Muscle of back (tissue), 11 donors: ENCODE measurements around the gene NEGR1. TPM values are rescaled to one million over a fixed set of nuclear protein-coding genes. Genes with fewer than 3 reads are reported as not detected.
A peak's percentile ranks its signal among the peaks of the same experiment; 100 is the strongest.
"Not testable (repeated sequence)": the region's sequence is repeated elsewhere in the genome, so short reads cannot be mapped to it uniquely, and the experiment has no call there.

Source experiments
- DNase-seq, 3 donors: peaks; one replicate each; pipeline versions ENCODE4 v3.0.0 to v3.0.0-alpha.2; 2013
- polyA plus RNA-seq, 10 donors: library from polyadenylated mRNA; unstranded; fragments of 120-200 nt; gene quantifications; one replicate each; pipeline ENCODE4 v1.2.1, GENCODE V29; 2013; ENCODE audit not compliant: insufficient read length in 10 of 10

The NEGR1 gene
- polyA plus RNA-seq, 10 donors: 12.2 to 37.9 (median 23.2) TPM

DNA sequence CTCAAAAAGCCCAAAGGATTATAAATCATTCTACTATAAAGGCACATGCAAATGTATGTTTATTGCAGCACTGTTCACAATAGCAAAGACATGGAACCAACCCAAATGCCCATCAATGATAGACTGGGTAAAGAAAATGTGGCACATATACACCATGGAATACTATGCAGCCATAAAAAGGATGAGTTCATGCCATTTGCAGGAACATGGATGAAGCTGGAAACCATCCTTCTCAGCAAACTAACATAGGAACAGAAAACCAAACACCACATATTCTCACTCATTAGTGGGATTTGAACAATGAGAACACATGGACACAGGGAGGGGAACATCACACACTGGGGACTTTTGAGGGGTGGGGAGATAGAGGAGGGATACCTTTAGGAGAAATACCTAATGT, 46.4 kb downstream of the NEGR1 start:
- not testable (repeated sequence) for DNase-seq

DNA sequence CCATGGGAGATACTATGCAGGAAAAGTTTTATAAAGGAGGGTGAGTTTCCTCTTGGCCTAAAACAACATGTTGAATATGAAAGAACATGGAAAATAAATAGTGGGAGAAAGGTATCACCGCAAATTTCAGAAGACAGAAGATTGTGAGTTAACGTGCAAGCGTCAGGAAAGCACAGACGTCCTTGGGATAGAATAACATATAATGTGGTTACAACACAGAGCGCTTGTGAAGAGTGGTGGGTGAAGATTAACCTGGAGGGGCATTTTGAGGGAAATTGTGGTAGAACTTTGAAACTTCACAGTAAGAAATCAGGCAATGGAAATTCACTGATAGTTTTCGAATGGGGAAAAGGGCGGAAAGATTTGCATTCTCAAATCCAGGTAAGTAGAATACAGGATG, 47.3 kb downstream of the NEGR1 start:
- no peak for DNase-seq

DNA sequence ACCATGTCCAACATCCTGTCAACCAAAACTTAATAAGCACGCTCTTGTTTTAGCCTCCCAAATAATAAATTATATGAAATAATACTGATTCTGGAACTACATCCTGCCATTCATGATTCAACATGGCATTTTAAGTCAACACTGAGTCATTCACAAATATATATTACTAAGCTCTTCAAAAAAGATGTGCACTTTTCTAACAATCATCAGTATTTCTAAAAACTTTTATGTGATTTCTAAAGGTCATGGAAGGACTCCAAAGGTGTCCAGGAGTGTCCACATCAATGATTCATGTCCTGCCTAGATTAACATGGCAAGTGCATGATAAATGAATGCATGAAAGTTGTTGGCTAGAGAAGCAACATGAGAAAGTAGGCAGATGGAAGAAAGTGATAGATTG, 51.6 kb downstream of the NEGR1 start:
- no peak for DNase-seq

DNA sequence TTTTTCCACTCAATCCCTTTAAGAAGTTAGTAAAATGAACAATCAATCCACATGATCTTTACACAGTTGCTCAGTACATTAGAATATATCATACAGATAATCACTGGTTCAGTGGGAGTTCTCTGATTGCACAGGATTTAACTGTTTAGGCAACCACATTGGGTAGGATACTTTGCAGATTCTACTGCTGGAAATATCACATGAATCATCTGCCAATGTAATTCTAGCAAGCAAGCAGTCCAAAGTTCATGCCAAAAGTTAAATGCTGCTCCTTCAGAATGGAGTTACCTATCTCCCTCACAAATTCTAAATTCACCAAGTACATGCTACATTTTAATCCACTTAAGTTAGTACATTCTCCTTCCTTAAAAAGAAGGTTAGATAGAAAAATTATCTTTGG, 52.4 kb downstream of the NEGR1 start:
- no peak for DNase-seq

DNA sequence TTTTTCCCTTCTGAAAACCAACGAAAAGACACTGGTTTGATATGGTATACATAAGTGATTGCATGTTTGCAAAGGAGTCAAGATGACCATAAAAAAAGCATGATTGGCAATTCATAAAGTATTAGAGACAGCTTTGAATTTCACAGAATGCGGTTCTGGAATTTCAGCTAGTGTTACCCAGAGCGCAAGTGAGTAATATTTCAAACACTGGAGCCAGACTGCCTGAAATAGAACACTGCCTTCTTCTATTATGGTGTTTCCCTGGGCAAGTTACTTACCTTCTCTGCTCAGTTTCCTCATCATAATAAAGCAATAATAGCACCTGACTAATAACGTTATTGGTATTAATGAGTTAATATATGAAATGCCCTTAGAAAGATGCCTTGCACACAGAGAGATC, 54.7 kb downstream of the NEGR1 start:
- DNase-seq: no peak

DNA sequence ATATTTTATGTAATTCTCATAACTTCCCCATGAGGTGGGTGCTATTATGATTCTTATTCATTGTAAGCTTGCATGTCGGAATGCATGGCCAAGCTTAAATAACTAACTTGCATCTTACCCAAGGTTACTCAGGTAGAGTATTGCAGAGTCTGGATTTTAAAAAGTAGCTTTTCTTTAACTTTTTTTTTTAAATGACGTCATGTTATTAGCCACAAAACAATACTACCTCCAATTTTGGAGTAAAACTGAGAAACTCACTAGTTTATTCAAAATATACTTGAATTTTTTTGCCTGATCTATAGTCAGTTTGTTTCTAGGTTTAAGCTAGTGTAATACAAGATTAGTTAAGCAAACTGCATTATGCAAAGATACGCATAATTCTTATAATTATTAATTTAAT, 57.8 kb downstream of the NEGR1 start:
- no peak for DNase-seq

DNA sequence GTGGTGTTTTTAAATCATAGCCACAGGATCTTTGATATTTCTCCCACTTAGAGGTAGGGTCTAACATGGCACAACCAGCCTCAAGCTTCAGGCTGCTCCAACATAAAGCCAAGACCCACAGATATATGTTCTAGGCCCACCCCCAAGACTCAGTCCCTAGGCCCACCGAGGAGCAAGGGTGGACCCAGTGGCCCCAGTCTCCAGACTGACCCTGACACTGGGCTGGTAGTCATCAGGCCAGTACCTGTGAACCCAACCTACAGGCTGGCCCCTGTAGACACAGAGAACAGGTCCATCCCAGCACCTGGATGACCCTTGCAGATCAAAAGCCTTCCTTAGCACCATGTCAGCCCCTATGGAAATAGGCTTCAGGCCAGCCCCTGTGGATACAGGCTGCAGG, 60.5 kb downstream of the NEGR1 start:
- no peak for DNase-seq

DNA sequence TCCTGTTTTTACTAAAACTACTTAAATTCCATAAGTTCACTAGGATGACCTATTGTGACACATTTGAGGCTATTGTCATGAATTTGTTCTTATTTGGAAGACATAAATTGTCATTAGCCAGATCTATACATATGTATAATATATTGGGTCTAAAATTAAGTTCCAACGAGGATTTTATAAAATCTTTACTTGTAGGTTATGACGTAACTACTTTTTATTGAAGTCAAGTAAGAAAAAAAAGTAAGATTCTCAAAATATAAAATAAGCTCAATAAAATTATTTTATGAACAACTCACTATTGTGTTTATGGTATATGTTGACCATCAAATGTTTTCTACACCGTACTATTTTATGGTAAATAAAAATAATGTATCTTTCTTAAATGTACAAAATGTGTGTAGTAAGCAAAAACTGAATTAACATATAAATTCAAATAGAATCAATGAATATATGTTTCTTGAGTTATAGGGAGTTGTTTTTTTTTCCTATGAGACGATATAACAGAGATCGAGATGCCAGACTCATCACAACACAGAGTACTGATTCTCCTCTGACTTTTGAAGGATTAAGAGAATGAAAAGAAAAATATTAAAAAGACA, 64.1 kb downstream of the NEGR1 start:
- no peak for DNase-seq

DNA sequence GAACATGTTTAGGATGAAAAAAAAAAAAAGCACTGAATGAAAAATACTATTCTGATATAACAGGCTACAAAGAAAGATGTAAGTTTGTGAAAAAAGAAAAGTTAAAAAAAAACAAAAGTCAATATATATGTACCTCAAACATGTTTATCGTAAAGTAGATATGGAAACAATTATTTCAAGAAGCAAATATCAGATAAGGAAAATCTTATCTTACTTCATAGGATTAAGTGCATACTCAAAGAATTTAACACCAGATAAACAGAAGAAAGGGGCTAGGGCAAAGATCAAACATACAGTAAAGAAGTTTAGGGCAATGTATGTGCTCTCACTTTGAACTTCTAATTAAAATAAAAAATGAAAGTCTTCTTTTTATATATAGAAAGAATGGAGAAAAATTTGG, 75.3 kb downstream of the NEGR1 start:
- no peak for DNase-seq

DNA sequence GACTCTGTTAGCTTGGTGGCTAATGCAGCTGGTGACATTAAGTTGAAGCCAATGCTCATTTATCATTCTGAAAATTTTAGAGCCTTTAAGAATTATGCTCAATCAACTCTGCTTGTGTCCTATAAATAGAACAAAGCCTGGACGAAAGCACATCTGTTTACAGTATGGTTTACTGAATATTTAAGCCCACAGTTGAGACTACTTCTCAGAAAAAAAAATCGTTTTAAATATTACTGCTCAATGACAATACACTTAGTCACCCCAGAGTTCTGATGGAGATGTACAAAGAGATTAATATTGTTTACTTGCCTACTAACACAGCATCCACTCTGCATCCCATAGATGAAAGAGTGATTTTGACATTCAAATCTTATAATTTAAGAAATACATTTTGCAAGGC, 79.6 kb downstream of the NEGR1 start:
- no peak for DNase-seq

DNA sequence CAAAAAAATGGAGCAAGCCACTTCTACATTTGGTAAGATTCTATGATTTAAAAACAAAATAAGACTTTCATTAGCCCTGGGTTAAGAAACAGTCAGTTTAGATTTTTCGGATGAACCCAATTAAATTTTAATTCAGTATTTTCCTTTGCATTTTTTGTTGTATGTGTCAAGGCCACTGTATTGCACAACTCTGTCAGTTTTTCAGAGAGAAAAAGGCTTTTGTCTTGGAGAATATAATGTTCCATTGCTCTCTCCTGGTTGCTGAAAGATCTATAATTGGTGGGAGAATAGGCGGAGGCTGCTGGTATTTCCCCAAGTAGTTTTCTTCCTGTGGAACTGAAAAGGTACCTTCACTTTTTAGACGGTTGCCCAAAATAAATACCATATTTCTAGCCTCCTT, 84.6 kb downstream of the NEGR1 start:
- no peak for DNase-seq

DNA sequence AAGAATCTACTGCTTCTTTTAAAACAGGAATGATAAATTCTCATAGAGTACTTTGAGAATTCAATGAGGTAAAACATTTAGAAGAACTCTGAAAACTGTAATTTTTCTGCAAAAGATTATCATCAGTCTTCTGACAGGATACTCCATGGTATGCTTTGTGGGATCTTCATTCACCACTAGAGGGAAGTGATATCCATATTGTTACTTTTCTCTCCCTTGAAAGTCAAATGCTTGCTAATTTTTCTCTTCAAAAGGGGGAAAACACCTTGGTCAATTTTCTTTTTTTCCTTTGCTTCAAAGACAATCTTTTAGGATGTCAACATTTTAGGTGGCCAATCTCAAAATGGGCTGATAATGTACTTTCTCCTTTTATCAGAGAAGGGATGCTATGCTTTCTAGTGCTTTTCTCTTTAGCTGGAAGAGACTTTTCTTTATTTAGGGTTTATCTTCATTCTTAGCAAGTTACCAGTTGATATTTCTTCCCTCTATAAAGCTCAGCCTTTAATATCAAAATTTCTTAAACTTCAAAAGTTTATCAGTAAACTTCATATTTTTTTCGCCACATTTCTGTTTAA, 95.5 kb downstream of the NEGR1 start:
- DNase-seq: peak in 2 of 3 donors; percentile 5 to 24

DNA sequence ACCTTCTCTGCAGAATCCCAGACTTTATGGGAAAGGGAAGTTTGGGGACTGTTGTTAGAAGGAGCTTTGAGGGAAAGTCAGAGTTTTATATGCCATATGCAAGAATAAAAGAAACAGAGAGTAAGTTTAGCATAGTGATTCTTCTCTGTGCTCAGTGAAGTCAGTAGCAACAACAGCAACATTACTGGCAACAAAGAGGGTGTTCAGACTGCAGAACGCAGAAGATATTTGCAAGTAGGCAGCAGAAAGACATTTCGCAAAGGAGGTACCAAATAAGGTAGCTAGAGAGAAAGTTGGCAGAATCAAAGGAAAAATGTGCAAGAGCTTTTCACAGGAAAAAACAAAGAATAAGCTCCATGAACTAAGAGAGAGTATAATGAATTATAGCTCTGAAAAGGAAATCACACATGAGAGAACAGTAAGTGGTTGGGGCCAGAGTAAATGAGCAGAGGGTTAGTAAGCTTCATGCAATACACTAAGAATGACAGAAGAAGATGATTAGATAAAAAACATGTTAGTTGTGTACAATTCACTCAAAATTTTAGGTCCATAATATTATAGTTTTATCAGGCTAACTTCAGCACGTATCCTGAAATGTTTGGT, 98.1 kb downstream of the NEGR1 start:
- DNase-seq: peak in 1 of 3 donors; percentile 14

DNA sequence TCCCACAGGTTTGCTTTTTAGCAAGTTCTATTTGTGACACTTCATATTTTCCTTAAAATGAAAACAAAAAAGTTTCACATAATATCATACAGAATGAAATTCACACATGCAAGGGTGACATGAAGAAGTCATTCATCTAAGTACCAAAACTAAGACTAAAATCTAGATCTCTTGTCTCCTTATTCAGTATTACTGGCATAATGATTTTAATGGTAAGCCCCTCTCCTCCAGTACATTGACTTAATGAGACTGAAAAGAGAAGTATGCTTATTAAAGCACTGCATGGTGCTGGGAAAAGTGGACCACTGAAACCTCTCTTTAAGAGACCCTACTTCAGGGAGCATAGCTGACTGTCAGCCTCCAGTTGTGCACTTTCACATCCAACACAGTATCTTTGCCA, 99.5 kb downstream of the NEGR1 start:
- DNase-seq: no peak

DNA sequence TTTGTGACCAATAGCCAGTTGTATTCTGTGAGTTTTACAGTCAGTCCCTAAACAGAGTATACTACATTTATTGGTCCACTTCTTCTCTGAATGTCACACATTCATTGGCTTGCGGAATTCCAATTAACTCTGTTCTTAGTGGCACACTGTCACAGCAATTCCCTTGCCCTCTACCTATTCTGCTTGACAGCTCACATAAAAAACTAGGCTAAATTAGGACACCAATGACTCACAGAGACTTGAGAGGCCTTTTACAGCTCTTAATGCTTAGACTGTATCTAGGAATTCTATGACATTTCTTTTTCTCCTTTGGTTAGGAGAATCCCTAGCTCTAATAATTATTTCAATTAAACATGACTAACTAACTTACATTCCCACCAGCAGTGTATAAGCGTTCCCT, 104.1 kb downstream of the NEGR1 start:
- no peak for DNase-seq

DNA sequence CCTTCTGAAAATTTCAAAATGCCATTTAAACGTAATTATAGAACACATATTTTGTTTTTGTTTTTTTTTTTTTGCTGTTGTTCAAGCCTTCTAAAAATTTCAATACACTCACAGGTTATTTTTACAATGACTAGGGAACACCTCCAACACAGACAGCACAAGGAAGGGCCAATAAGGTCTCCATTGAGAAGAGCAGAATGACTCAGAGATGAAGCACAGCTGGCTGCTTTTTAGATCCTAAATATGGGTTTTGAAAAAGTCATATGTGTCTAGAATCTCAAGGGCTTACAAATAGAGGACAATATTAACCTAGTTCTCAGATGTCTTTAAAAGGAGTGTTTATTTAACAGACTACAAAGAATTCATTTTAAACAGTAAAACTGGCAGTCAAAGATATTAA, 104.6 kb downstream of the NEGR1 start:
- DNase-seq: no peak

DNA sequence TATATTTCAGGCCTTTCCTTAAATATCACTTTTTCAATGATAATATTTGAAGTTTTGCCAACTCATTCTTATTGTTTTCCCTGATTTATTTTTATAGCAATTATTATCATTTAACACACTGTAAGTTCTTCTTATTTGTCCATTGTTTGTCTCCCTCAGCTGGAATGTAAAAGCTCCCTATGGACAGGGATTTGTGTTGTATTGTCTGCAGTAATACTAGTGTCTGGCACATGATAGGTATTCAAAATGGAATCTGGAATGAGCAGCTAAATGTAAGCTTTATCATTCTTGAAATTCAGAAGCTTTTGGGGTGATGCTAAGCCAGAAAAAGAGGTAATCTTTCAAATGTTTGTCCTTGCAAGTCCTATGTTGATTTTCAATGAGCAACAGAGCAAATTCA, 112.1 kb downstream of the NEGR1 start:
- no peak for DNase-seq

DNA sequence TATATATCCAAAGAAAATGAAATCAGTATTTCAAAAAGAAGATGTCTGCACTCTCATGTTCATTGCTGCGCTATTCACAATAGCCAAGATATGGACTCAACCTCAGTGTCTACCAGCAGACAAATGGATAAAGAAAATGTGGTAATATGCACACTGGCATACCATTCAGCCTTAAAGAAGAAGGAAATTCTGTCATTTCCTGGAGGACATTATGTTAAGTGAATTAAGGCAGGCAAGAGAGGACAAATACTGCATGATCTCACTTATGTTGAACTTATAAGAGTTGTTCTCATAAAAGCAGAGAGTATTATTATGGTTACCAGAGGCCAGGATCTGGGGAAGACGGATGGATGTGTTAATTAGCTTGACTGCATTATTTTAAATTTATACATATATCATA, 115.9 kb downstream of the NEGR1 start:
- no peak for DNase-seq

DNA sequence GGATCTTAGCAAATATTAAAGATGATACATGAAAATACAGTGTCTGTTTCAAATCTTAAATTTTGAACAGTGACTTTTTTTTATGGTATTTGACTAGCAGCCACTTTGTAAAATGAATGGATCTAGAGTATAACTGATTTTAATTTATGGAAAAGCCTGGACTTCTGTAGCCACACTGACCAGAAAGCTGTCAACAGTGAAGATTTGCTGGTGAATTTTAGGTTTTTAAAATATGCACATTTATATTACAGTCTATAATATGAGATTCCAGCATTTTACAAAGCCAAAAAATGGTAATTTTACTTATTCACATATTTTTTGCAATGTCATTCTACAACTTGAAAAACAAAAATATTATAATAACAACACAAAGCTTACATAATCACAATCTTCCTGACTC, 131.8 kb downstream of the NEGR1 start:
- DNase-seq: no peak

DNA sequence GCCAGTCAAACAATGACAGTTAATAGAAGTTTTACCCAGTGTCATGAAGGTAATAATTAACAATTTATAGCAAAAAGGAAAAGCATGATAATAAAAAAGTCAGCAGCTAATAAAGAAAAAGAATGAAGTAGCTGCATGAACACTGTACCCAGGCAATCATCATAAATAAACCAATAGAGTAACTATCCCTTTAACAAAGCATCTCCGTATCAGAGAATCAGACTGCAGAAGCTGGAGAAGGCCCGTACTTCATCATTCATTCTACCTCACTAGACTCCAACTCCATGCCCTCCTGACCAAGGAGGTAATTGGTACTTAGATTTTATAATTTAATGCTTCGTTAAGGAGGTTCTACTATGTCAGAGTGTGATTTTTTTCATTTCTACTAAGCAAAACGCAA, 140.5 kb downstream of the NEGR1 start:
- DNase-seq: no peak

DNA sequence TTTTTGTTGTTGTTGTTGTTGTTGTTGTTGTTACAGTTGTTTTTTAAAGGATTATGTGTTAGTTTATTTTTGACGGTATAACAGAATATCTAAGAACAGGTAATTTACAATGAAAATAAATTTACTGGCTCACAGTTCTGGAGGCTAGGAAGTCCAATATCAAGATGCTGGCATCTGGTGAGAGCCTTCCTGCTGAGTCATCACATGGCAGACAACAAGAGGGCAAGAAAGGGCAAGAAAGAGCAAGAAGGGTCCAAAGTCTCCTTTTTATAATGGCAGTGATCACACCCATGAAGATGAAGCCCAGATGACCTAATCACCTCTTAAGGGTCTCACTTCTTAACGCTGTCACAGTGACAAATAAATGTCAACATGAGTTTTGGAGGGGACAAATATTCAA, 142.1 kb downstream of the NEGR1 start:
- DNase-seq: no peak

DNA sequence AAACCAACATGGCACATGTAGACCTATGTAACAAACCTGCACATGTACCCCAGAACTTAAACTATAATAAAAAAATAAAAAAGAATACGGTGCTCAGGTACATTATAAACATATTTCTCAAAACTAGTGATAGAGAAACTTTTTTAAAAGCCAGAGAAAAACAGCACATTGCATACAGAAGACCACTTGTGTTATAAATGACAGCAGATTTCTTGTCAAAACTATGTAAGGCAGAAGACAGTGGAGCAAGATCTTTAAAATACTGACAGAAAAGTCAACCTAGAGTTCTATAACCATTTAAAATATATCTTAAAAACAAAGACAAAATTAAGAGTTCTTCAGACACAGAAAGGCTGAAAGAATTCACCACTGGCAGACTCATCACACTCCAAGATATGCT, 144.7 kb downstream of the NEGR1 start:
- no peak for DNase-seq

DNA sequence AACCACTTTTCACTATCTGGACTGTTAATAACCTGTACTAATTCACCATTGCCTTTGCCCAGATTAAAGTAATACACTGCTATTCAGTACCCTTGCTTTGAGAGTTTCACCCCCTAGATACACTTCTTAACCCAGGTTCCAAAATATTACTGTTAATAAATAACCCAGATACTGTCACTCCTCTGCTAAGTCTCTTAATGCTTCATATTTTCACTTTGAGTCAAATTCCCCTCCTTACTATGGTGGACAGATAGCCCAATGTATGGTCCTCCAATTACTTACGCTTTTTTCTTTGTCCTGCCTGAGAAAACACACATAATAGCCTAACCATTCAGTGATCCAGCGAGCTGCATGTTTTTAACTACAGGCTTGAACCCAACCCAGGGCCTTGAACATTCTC, 152.5 kb downstream of the NEGR1 start:
- no peak for DNase-seq
